ENCODE measurements around the gene OR14A2.

GRCh38 chr1:247741756-247742155, 6.2 kb downstream of the OR14A2 start:
- TF ChIP-seq ZFX (IDR thresholded peaks at IDR 0.05) (no peak), CTCF (conservative IDR thresholded peaks at IDR 0.05) (no peak)

Data from C4-2B (cell line).